ENCODE results near the gene SLFN14.

Gene SLFN14

DNA sequence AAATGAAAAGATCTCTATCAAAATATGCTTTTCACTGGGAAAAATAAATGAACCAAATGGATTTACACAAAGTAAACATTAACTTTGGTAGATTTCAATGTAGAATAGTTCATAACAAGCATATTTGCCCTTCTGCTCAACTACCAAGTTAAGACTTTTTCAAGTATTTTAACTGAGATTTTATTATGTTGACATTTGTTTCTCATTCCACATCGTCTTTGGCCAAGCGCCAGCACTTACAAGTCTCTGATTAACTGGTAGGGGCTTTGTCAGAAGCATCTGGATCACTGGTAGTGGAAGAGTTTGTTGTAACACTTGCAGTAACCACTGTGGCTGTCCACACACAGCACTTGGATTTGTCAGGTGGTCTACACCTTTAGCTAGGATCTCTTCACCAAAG lies 46.1 kb downstream of the SLFN14 start:
- TF ChIP-seq GATA3 (IDR thresholded peaks at IDR 0.05; ENCODE audit: low read depth, low read length) (no peak), GATA2 (IDR thresholded peaks at IDR 0.05; ENCODE audit: low read depth, low read length) (no peak)

Data from SH-SY5Y (cell line).